LNCAP (cell line): ENCODE data around the gene SDC4.

Experiments used
- TF ChIP-seq, protein P1 (sequence below): fragments of 450-650 bp; IDR thresholded peaks from 2 replicates; pipeline ENCODE4 v1.5.1; 2017; ENCODE audit warnings: mild to moderate bottlenecking

The SDC4 gene

DNA sequence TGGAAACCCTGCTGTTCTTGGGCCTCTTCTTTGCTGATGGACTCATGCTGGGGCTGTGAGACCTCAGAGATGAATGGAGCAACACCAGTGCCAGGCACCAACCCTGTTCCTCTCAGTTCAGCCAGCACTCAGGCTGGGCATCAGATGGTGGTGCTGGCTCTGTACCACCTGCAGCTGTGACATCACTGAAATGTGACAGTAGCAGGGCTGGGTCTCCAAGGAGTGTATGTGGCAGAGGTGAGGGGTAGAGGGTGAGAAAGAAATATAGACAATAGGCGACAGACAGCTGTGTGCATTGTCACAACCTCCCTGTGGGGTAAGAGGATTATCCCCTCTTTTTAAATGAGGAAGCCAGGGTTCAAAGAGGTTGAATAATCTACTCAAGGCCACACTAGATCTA lies 30.0 kb upstream of the SDC4 start, which contains the start of gene TP53TG5:
Gene TP53TG5 (minus strand): TSS at position 135 of the 400 bp plus-strand sequence. CDS start 89 bp downstream, at position 46.
- TF ChIP-seq, protein P1, sequence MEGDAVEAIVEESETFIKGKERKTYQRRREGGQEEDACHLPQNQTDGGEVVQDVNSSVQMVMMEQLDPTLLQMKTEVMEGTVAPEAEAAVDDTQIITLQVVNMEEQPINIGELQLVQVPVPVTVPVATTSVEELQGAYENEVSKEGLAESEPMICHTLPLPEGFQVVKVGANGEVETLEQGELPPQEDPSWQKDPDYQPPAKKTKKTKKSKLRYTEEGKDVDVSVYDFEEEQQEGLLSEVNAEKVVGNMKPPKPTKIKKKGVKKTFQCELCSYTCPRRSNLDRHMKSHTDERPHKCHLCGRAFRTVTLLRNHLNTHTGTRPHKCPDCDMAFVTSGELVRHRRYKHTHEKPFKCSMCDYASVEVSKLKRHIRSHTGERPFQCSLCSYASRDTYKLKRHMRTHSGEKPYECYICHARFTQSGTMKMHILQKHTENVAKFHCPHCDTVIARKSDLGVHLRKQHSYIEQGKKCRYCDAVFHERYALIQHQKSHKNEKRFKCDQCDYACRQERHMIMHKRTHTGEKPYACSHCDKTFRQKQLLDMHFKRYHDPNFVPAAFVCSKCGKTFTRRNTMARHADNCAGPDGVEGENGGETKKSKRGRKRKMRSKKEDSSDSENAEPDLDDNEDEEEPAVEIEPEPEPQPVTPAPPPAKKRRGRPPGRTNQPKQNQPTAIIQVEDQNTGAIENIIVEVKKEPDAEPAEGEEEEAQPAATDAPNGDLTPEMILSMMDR = no peak

DNA sequence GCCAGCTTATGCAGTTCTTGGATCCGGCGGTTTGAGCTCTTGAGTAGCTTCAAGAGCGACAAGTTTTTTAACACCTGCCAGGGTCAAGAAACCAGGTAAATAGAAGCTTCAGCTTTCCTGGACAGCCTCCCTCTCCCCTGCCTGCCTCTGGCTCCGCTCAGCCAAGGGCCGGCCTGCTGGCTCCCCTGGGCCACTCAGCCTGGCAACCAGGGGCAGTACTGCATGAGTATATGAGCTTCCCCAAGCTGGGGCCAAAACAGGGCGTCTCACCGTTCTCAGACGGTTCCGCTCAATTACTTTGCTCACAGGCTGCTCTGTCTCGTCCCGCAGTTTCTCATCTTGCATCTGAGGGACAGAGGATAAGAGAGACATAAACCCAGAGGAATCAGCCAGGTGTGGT lies 29.0 kb upstream of the SDC4 start:
- TF ChIP-seq, protein P1 = no peak

DNA sequence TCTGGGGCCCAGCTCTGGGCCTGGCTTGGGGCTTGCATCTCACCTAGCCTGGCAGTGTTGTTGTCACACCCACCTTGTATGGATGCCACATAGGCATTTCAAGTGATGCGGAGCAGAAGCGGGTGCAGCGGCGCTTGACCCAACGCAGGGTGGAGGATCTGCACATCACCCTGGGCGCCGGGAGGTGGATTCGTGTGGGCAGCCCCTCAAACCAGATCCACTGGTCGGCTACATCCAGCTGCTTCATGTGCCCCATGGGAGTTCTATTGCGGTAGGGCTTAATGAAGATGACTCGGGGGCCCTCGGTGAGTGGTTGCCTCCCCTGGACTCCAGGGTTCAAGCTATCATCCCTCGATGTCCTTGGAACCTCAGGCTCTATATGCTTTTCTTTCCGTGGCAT lies 26.7 kb upstream of the SDC4 start:
- TF ChIP-seq, protein P1 = no peak

DNA sequence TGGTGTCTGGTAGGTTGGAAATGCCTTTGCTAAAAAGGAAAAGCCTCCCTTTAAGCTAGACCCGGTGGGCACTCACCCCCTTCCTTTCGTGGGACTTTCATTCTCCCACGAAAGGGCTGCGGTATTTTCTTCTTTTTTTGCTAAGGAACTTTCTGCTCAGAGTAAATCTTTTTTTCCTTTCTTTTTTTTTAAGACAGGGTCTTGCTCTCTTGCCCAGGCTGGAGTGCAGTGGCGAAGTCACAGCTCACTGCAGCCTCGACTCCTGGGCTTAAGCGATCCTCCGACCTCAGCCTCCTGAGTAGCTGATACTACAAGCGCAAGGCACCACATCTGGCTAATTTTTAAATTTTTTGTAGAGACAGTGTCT lies 25.9 kb upstream of the SDC4 start:
- TF ChIP-seq, protein P1 = peak; percentile 5; the same call in 1 of the 2 replicates

DNA sequence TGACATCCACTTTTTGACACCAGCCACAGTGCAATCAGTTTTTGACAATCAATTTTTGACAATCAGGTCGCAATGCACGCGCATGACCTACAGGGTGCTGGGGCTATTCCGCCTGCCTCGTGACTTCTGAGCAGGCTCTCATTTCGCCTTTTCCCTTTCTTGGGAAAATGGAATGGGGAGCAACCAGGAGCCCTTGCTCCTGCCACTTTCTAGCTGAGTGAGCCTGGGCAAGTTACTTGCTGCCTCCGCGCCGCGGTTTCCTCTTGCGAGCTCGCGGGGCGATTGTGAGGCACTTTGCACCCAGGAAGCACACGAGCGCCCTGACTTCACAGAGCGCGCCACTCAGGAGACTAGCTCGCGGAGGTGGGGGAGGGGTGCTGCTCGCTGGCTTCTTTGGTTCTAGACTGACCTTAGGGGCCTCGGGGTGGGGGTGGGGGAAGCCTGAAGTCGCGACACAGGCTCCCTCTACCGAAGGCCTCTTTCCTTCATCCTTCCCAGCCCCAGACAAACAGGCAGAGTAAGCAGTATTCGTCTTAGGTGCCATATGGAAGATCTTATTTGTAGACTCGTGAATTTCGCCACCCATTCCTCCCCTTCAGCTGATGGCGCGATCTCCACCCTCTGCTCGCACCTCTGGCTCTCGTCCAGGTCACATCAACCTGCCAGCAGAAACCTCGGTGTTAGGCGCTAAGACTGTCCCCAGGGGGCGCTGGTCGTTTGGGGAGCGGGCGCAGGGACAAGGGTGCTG lies 25.3 kb upstream of the SDC4 start:
- TF ChIP-seq, protein P1 = peak; percentile 83

DNA sequence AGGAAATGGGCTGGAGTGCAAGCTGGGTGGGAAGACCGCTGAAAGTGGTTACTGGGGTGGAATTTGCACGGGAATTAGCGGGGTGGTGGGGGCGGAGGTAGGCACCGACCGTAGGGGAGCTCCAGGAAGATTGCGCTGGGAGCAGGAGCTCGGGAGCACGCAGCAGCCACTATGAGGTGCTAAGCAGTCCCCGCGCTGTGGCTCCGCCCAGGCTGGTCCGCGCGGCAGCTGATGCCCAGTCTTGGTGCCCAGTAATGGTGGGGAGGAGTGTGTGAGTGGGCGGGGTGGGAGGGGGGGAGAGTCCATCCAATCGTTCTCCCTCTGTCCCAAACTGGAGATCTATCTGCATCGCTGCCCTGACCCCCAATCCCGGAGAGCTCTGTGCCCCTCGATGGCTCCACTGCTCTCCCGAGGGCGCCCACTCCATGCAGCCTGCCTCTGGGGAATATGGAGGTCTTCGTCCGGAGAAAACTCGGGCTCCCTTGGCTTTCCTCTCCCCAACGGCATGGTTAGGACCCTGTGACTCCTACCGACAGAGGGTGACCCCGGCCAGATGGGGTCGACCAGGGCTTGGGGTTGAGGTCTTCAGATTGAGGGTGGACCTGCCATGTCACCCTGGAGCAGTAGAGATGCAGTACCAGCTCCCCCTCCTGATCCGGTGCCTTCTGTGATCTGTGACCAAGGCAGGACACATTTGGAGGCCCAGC lies 24.6 kb upstream of the SDC4 start:
- TF ChIP-seq, protein P1 = no peak

DNA sequence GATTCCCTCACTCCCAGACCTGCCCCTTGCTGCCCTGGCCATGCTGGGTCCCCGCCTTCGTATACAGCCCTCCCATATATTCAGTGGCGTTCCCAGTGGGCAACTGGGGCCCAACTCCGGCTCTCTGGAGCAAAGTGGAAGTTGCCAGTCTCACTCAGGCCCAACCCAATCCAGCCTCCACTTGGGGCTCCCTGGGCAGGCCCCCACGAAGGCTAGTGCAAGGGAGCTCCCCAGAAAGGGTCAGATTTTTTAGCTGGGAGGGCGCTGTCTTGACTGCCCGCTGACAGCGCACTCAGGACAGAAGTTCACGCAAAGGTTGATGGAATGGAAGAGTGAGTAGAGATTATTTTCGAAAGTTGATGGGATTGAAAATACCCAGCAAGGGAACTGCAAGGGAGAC lies 24.0 kb upstream of the SDC4 start:
- TF ChIP-seq, protein P1 = no peak
